ENCODE data around the gene MAN1A1. TPM values are rescaled to one million over a fixed set of nuclear protein-coding genes. Genes with fewer than 3 reads are reported as not detected.

Gene MAN1A1
- total RNA-seq, 1 donor from 2014 or later: 3.0 TPM

DNA sequence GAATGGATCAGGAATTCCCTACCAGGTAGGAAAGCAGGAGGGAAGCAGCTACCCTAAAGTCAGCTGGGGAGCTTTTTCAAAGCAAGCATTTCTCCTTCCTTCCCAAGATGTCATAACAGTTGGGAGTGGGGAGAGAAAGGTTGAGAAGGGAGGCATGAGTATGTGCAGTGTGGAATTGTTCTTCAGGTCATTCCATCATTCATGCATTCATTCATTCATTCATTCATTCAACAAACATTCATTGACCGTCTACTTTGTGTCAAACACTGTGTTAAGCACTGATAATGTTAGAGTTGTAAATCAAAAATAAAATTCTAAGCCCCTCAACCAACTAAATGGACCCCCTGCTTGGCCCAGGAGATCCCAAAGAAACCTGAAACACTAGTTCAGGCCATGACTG, 221.9 kb downstream of the MAN1A1 start:
- no peak for DNase-seq (ENCODE audit: low read depth, low spot score)
- Mint-ChIP-seq H3K27me3 (ENCODE audit: low read depth) (no peaks in the 10 kb centered on the region), H3K27ac (ENCODE audit: unreplicated experiment) (no peak overlapping the region), H3K36me3 (ENCODE audit: low read depth) (no peaks in the 10 kb centered on the region), H3K4me3 (no peak overlapping the region), H3K4me1 (no peaks in the 10 kb centered on the region), H3K9me3 (no peaks in the 10 kb centered on the region)
- TF ChIP-seq, protein P1, sequence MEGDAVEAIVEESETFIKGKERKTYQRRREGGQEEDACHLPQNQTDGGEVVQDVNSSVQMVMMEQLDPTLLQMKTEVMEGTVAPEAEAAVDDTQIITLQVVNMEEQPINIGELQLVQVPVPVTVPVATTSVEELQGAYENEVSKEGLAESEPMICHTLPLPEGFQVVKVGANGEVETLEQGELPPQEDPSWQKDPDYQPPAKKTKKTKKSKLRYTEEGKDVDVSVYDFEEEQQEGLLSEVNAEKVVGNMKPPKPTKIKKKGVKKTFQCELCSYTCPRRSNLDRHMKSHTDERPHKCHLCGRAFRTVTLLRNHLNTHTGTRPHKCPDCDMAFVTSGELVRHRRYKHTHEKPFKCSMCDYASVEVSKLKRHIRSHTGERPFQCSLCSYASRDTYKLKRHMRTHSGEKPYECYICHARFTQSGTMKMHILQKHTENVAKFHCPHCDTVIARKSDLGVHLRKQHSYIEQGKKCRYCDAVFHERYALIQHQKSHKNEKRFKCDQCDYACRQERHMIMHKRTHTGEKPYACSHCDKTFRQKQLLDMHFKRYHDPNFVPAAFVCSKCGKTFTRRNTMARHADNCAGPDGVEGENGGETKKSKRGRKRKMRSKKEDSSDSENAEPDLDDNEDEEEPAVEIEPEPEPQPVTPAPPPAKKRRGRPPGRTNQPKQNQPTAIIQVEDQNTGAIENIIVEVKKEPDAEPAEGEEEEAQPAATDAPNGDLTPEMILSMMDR (conservative IDR thresholded peaks at IDR 0.05): no peak

Data from neural crest cell (in vitro differentiated cells).